Measurements from ENCODE around the gene FILIP1L.

FILIP1L gene

GRCh38 chr3:99948467-99949089, 165.7 kb downstream of the FILIP1L start:
- H3K4me3 ChIP-seq (ENCODE audit: low read depth, low read length) = no peak overlapping the region
- TF ChIP-seq CTCF (IDR thresholded peaks at IDR 0.05; ENCODE audit: borderline replicate concordance, insufficient read depth, low read depth, low read length) = no peak

GRCh38 chr3:99947356-99947755, 166.9 kb downstream of the FILIP1L start:
- H3K4me3 ChIP-seq (ENCODE audit: low read depth, low read length) = no peak overlapping the region
- no peak for TF ChIP-seq CTCF (IDR thresholded peaks at IDR 0.05; ENCODE audit: borderline replicate concordance, insufficient read depth, low read depth, low read length)

- TF ChIP-seq CTCF (IDR thresholded peaks at IDR 0.05; ENCODE audit: borderline replicate concordance, insufficient read depth, low read depth, low read length) = no peak
- no peak overlapping the region for H3K4me3 ChIP-seq (ENCODE audit: low read depth, low read length)
Observed at GRCh38 chr3:99945328-99945995, 168.8 kb downstream of the FILIP1L start.

GRCh38 chr3:99943931-99944761, 170.2 kb downstream of the FILIP1L start:
- TF ChIP-seq CTCF (IDR thresholded peaks at IDR 0.05; ENCODE audit: borderline replicate concordance, insufficient read depth, low read depth, low read length) = no peak
- no peak overlapping the region for H3K4me3 ChIP-seq (ENCODE audit: low read depth, low read length)

GRCh38 chr3:99941211-99941610, 173.1 kb downstream of the FILIP1L start:
- no peak for TF ChIP-seq CTCF (IDR thresholded peaks at IDR 0.05; ENCODE audit: borderline replicate concordance, insufficient read depth, low read depth, low read length)
- no peak overlapping the region for H3K4me3 ChIP-seq (ENCODE audit: low read depth, low read length)

GRCh38 chr3:99940350-99940749, 174.0 kb downstream of the FILIP1L start:
- H3K4me3 ChIP-seq (ENCODE audit: low read depth, low read length) = no peak overlapping the region
- no peak for TF ChIP-seq CTCF (IDR thresholded peaks at IDR 0.05; ENCODE audit: borderline replicate concordance, insufficient read depth, low read depth, low read length)

Data from GM12875 (cell line).